GM19463 (cell line): ENCODE results near the gene CFAP410.

Source experiments
- ATAC-seq: cut with Tn5 transposase; IDR thresholded peaks from one replicate; pipeline ENCODE4 v1.9.1; 2021; ENCODE audit warnings: mild to moderate bottlenecking, moderate library complexity; ENCODE audit not compliant: unreplicated experiment

The CFAP410 gene

DNA sequence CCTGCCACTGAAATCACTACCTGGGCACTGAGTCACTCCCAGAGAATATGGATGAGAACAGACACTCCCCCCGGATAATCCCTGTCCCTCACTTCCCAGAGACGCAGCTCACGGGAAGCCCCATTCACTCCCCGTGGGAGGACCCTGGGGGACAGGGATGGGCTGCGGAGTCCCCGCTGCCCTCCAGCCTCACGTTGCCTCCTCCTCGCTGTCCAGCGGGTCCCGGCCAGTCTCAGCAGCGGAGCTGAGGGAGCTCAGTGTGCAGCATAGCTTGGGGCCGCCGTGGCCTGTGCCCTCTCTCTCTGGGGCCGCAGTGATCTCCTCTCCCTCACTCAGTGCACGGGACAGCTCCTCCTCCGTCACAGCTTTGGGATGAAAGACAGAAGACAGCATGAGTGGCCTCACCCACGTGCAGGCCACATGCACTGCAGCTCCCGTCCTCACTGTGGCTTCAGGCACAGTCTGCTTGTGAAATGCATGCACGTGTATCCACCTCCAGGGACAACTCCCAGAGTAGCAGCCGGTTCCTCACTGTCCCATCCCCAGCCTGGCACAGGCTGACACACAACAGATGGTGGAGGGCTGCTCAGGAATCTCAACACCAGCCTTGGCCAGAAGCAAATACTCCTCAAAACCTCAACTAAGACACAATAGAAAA, 7.4 kb downstream of the CFAP410 start:
- no peak for ATAC-seq

DNA sequence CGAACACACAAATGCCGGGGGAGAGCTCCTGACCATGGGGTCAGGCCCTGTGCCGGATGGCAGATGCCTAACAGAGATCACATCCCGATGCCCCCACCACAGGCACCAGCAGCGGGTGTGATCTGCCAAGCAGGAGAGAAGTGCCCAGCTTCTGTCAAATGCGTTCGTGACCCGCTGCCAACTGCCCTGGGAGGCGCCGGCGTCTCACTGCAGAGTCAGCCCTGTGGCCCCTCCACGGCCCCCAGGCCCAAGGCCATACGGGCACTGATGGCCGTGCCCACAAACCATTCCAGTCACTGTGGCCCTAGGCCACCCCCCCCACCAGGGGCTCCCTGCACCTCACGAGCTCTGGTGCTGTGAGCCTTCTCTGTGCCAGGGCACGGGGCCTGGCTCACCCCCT, 8.0 kb downstream of the CFAP410 start:
- no peak for ATAC-seq

DNA sequence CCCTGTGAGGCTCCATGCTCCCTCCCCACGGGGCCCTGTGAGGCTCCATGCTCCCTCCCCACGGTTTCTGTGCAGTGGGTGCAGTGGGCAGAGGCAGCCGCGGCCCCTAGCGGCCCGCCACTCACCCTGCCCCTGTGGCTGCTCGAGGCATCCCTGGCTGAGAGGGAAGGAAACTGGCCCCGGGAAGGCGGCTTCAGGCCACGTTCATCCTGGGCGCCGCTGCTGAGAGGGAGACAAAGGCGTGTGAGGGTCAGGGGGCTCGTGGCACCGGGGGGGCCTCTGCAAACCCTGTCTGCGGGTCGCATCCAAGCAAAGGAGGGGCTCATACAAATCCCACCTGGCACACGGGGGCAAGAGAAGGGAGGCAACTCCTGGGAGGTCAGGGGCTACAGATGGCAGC, 8.5 kb downstream of the CFAP410 start:
- no peak for ATAC-seq

DNA sequence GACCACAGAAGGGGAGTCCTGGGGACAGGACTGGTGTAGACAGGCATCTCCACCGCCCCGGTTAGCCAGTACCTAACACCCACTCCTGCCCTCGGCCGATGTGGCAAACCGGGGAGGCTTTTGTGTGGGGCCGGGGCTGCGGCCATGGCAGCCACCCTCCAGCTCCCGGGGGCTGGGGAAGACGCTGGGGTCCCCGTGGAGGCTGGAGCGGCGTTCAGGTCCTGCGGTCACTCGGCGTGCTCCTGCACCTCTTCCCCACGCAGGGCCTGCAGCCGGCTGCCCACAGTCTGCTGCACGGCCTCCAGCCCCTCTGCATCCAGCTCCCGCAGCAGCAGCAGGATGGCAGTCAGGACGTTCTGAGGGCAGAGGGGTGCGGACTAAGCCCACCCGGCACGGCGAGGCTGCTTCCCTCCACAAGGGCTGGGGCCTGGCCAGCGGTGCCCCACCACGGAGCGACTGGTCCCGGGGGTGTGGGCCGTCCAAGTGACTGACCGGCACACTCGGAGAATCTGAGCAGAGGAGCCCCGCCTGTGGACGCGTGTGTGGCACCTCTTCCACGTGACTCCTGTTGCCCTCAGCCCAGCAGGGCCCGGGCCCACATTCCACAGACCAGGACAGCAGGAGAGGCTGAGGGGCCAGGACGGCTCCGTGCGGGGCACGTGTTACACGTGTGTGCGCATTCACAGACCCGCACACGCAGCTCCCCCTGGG, 9.1 kb downstream of the CFAP410 start:
- no peak for ATAC-seq

DNA sequence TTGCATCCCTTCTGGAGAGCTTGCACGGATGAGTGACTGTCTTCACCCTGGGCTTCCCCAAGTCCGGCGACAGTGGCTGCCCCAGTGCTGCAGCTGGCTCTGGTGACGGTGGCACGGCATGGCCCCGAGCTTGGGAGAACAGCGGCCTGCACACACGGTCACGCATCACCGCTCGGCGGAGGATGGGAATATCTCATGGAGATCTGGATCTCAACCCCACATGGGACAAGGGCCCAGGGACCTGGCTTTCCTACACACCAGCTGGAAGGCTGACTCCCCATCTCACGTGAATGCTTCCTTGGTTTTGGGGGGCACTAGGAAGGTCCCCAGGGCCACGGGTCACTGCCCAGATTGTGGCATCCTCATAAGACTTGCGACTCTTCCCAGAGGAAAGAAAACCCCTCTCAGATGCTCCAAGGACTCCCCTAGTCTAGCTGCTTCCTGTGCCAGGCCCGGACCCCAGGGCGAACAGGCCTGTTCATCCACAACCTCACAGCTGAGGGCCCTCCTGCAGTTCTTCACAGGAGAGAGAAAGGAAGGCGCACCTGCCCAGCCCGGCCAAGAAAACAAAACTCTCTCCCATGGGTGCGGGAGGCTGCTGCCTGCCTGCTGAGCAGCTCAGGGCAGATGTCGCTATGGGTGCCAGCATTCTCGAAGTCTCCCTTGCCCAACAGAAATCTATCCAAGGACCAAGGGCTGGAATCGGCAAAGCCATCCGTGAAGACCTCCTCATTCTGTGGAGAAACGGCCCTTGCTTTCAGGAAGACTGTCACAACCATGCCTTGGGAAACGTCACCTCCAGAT, 9.9 kb downstream of the CFAP410 start:
- ATAC-seq, result no peak

DNA sequence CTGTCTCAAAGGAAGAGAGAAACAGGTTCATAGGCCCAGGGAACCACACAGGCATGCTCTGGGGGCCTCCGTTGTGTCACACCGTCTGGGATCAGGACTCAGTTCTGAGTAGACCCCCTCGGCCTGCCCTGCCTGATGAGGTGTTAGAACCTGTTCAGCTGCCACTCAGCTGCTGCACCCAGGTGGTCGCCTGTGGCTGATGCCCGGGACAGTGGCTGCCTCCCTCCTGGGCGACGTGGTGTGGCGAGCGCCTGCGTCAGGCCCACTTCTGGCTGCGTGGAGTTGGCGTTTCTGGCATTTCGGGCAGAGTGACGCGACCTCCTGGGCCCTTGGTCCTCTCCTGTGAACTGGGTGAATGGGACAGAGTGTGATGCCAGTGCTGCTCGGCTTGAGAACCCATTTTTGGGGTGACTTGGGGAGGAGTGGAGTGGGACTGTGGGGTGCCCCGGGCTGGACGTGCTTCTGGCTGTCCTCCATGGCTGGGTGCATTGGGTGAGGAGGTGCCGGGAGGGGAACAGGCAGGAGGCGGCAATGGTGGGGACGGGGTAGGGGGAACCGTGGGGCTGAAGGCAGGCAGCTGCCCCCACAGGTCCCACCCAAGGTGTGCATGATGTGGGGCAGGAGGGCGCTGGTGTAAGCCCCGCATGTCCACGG, 10.8 kb downstream of the CFAP410 start:
- ATAC-seq, result no peak

DNA sequence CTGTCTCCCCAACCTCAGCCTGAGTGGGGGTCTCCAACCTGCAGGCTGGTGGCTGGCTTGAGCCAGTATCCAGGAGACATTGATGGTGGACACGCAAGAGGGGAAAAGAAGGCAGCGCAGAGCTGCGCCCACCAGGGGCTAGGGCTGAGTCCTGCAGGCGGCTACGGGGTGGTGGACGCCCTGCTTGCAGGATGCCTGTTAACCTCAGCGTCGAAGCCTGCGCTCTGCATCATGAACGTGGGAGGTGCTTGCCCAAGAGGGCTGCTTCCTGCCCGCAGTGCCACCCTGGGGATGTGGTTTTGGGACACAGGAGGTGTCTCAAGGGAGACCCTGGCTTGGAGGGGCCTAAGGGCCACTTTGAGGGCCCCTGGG, 11.6 kb downstream of the CFAP410 start:
- ATAC-seq, result no peak

DNA sequence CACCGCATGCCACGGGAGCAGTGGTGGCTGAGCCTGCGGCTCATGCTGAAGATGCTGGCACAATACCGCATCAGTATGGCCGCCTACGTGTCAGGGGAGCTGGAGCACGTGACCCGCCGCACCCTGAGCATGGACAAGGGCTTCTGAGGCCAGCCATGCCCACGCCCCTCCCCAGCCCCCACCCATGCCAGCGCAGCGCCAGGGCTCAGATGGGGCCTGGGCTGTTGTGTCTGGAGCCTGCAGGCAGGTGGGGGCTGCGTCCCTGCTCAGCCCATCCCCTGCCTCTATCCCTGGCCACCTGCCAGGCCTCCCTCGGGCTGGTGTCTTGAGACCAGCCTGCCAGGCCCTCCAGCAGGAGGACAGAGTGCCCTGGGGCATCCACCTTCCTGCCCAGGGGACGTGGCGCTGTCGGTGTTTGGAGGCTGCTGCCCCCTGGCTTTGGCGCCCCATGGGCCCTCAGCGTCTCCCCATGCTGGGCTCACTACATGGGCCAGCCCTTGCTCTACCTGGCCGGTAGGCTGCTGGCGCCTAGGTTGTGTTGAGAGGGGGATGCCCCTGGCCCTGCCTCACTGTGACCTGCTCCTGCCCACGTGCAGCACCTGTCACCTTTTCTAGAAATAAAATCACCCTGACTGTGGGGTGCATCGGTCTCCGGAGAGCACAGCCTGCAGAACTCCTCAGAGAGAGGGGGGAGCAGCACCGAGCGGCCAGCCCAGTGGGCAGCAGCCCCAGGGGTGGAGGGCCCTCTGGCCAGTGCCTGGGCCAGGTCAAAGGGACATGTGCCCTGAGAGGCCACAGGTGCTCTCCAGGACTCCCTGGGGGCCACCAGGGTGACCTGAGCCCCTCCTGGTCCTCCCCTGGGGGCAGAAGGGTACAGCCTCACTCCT, 12.2 kb downstream of the CFAP410 start:
- no peak for ATAC-seq

DNA sequence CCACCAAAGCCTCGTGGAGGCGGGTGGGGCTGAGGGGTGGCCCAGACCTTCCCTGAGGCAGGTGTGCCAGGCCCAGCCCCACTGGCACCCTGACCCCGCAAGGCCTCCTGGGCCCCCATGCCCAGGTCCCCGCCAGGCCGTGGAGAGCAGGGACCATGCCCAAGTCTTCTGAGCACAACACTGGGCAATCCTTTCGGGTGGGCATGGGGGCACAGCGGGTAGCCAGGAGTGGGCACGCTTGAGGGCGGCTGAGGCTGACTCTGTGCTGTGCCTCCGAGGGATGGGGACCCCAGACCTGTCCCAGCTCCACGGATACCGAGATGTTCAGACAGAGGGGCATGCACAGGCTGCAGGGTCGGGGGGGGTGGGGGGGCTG, 12.9 kb downstream of the CFAP410 start:
- ATAC-seq, result no peak

DNA sequence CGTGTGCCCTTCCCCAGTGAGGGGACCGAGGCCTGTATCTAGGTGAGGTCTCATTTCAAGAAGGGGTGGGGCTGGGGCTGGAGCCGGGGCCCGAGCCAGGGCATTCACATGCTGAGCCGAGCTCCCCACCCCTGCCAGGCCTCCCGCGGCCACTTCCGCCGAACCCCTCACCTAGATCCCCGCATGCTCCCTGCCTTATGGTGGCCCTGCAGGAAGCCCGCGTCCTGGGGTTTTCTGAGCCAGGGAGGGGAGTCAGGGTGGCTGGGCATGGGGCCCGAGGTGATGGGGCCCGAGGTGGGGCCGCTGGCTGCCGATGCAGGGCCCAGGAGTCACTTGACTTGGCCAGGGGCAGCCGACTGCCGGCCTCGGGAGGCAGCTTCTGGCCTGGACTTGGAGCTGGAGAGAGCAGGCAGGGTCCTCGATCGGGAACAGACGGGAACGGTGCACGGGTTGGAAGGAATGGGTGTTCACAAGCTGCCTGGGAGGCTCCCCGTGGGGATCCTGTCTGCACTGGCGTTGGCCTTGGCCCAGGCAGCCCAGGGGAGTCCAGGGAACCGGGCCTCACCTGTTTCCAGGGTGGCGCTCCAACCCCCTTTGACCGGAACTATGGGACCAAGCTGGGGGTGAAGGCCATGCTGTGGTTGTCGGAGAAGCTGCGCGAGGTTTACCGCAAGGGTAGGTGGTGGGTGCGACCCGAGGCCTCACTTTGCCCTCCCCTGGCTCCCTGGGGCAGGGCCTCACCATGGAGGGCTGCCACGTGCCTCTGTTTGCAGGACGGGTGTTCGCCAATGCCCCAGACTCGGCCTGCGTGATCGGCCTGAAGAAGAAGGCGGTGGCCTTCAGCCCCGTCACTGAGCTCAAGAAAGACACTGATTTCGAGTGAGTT, 13.6 kb downstream of the CFAP410 start:
- ATAC-seq, result no peak

DNA sequence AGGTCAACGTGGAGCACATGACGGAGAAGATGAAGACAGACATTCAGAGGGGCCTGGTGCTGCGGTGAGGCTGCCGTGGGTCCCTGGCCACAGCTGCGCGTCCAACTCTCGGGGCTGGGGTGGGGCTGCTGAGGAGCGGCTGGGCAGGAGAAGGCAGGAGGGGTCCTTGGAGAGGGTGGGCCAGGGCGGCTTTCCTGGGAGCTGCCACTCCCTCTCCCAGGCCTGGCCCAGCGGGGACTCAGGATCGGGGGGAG, 14.4 kb downstream of the CFAP410 start:
- no peak for ATAC-seq

DNA sequence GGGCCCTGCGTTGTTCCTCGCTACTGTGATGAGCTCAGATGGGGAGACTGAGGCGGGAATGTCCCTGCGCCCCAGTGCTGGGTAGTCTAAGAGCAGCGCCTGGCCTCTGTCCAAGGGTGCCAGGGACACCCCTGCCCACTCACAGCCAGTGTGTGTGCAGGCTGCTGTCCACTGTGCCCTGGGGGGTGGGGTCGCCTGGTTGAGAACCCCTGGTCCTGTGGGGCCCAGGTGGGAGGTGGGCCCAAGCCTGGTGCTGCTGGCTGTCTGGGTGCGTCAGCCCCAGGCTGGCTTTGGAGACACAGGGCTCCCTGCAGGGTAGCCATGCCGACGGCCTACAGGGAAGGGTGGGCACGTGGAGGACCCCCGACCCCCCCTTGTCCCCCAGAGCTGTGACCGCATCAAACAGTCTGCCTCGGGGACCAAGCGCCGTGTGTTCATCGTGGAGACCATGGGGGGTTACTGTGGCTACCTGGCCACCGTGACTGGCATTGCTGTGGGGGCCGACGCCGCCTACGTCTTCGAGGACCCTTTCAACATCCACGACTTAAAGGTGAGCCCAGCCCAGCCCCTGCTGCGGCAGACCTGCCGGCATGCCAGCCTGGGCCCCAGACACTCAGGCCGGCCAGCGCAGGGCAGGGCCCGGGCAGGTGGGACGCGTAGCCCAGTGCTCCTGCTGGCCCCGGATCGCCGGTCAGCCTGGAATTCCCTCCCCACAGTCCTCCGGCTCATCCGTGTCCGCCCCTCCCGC, 14.9 kb downstream of the CFAP410 start:
- no peak for ATAC-seq

DNA sequence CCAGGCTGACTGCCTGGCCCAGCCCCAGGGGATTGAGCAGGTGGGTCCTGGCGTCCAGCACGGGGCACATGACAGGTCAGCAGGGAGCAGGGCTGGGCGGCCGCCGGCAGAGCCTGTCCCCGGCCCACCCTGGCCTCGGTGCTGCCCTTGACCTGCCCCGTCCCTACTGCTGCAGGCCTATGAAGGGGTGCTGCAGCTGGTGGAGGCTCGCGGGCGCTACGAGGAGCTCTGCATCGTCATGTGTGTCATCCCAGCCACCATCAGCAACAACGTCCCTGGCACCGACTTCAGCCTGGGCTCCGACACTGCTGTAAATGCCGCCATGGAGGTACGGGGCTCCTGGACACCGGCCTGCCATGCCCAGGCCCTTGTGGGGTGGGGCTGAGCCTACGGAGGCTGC, 15.6 kb downstream of the CFAP410 start:
- ATAC-seq, result no peak

DNA sequence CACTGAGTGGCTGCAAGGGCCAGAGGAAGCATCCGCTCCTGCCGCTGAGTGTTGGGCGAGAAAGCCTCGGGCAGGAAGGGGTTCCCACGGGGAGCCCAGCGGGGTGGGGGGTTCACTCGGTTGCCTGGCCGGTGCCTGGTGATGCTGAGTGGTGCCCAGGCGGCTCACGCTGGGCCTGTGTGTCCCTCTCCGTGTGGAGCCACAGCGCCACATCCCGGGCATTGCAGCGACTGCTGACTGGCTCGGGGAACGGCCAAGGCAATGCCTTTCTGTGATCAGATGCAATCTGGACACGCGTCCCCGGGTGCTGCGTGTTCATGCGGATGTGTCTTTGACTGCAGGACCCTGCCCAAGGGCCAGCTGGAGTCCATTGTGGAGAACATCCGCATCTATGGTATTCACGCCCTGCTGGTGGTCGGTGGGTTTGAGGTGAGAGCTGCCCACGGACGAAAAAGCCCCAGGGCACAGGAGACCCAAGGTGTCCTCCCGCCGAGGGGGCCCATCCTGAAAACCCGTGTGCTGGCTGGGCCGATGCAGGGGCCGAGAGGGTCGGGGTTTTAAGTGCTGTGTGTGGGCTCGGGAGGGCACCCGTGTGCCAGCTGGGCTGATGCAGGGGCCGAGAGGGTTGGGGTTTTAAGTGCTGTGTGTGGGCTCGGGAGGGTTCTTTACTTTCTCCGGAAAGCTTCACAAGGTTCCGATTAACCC, 16.4 kb downstream of the CFAP410 start:
- ATAC-seq, result no peak

DNA sequence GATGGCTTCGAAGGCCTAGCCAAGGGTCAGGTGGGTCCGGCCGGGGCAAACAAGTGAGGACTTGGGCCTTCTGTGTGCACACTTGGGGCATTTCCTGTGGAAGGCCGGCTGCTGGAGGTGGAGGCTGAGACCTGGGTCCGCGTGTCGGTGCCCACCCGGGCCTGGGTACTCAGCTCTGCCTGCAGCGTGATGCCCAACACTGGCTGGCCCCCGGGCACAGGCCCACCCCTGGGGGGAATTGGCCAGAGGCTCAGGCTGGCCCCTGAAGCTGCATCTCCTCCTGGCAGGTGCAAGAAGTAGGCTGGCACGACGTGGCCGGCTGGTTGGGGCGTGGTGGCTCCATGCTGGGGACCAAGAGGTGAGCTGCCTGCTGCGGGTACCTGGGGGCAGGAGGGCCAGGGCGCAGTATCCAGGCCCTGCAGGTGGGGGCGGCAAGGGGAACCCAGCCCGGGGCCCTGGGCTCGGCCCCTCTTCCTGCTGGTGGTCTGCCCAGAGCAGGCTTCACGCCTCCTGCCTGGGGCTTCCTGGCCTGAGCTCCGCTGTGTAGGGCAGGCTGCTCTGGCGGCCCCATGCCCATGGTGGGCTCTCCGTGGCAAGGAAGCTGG, 17.2 kb downstream of the CFAP410 start:
- ATAC-seq, result no peak

DNA sequence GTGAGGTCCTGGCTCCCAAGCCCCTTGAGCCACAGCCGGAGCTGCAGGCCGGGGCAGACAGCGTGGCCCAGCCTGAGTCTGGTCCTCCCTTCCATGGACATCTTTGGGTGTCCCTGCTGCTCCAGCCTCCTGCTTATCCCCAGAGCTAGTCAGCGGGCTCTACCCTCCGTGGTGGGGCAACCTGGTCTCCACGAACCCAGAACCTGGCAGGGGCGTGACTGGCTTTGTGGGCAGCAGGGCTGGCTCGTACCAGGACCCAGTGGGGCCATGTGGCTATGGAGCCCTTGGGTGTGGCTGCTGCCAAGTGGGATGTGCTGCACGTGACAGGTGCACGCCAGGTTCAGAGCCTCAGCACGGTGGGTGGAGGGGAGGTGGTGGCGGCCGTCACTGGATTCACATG, 18.3 kb downstream of the CFAP410 start:
- no peak for ATAC-seq

DNA sequence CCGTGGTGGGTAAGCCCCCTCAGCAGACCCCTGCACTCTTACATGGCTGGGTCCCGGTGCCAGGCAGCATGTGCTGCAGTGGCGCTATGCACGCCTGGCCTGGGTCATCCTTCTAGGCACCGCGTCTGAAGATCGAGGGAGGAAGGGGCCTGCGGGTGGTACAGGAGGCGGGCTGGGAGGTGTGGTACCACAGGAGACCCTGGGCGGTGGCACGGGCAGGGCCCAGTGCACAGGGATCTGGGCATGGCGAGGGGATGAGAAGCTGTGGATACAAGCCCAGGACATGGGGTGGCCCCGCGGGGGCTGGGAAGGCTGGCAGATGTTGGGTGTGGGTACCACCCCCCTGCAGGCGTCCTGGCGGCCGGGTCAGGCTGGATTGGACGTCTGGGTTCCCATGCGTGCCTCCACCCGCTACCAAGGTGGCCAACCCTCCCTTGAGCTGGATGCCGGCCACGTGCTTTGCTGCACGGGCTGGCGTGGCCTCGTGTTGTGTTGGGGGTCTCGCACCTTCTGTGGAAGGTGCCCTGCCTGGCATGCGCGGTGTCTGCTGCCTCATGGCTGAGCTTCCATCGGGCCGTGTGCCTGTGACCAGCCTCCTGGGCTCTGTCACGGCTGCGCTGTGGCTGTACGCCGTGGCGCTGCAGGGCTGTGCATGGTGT, 19.7 kb downstream of the CFAP410 start:
- no peak for ATAC-seq
